ENCODE measurements around the gene COL2A1. TPM values are rescaled to one million over a fixed set of nuclear protein-coding genes. Genes with fewer than 3 reads are reported as not detected.

The COL2A1 gene
- total RNA-seq, 1 donor from 2014 or later = 86.4 TPM

DNA sequence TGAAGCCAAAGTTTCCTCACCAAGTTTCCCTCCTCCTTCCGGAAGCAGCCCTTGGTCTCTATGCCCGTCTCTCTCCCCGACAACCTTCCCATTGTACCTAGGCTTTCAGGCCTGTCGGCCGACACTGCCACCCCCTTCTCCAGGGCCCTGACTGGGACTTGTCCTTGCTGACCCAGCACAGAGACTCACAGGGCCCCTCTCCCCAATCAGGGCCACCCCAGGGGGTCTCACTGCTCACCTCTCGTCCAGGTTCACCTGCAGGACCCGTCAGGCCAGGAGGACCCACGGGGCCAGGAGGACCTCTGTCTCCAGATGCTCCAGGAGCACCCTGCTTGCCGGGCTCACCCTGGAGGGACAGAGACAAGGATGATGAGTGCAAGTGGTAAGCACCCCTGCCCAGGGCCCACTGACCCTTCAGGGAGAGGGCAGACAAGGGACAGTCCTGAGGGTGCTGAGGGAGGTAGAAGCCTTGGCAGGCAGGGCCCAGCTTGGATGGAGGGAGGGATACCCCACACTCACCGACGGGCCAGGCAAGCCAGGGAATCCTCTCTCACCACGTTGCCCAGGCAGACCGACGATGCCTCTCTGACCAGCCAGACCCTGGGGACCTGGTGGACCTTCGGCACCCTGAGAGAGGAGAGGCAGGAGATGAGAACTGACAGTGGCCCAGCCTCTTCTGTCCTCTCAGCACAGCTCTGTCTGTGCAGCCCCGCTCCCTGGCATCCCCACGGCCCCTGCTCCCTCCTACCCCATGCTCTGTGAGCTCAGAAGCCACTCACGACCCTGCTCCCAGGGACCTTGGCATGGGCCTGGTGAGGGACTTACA lies 26.3 kb downstream of the COL2A1 start:
- Mint-ChIP-seq H3K4me1 (peaks cover 9% of the 10 kb centered on the region), H3K36me3 (peaks cover 5% of the 10 kb centered on the region), H3K27ac (no peak overlapping the region), H3K27me3 (ENCODE audit: low read depth) (no peaks in the 10 kb centered on the region), H3K4me3 (no peak overlapping the region), H3K9me3 (no peaks in the 10 kb centered on the region)
- no peak for DNase-seq (ENCODE audit: low spot score in 2 of 2, unreplicated experiment in 2 of 2)
- TF ChIP-seq, protein P1, sequence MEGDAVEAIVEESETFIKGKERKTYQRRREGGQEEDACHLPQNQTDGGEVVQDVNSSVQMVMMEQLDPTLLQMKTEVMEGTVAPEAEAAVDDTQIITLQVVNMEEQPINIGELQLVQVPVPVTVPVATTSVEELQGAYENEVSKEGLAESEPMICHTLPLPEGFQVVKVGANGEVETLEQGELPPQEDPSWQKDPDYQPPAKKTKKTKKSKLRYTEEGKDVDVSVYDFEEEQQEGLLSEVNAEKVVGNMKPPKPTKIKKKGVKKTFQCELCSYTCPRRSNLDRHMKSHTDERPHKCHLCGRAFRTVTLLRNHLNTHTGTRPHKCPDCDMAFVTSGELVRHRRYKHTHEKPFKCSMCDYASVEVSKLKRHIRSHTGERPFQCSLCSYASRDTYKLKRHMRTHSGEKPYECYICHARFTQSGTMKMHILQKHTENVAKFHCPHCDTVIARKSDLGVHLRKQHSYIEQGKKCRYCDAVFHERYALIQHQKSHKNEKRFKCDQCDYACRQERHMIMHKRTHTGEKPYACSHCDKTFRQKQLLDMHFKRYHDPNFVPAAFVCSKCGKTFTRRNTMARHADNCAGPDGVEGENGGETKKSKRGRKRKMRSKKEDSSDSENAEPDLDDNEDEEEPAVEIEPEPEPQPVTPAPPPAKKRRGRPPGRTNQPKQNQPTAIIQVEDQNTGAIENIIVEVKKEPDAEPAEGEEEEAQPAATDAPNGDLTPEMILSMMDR (IDR thresholded peaks at IDR 0.05; ENCODE audit: unreplicated experiment) = no peak

DNA sequence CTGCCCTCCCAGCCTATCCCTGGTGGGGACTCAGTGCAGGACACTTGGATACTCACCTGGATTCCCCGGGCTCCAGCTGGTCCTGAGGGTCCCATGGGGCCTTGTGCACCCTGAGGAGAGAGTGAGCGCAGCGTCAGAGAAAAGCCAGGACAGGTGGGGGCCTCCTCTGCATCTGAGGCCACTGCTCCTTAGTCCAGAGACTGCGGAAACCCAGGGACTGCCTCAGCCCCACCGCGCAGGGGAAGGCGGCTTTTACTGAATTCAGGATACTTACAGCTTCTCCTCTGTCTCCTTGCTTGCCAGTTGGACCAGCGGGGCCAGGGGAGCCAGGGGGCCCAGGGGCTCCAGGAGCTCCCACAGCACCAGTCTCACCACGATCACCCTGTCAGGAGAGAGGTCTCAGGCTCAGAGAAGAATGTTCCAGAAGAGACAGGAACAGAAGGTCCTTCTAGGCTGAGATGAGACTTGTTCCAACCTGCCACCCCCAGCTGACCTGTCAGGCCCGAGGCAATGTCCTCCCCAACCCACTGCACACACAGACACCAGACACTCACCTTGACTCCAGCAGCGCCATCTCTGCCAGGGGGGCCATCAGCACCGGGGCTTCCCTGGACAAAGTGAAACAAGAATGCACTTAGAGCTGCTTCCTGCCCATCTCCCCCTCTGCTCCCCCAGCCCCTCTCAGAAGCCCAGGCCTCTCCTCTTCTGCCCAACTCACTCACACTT lies 27.1 kb downstream of the COL2A1 start:
- no peak for DNase-seq (ENCODE audit: low spot score in 2 of 2, unreplicated experiment in 2 of 2)
- TF ChIP-seq, protein P1 (IDR thresholded peaks at IDR 0.05; ENCODE audit: unreplicated experiment) = no peak
- no peaks in the 10 kb centered on the region for H3K9me3 Mint-ChIP-seq
- H3K27me3 Mint-ChIP-seq (ENCODE audit: low read depth) = no peaks in the 10 kb centered on the region
- no peak overlapping the region for H3K4me3 Mint-ChIP-seq
- peaks cover 9% of the 10 kb centered on the region for H3K36me3 Mint-ChIP-seq
- H3K4me1 Mint-ChIP-seq = peaks cover 9% of the 10 kb centered on the region
- H3K27ac Mint-ChIP-seq = no peak overlapping the region

DNA sequence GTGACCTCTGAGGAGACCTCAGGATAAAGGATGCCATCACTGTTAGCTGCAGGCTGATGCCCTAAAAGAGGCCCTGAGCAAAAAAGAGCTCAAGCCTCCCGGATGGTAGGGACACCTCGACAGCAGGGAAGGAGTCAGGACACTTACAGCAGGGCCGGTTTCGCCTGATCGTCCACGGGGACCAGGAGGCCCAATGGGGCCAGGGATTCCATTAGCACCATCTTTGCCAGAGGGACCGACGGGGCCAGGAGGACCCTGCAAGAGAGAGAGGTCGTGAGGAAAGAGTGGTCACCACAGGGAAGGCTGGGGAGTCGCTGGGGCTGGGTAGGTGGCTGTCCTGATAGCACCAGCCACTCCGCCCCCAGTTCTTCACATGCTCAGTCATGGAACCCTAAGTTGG lies 28.5 kb downstream of the COL2A1 start:
- Mint-ChIP-seq H3K4me1 (peaks cover 9% of the 10 kb centered on the region), H3K4me3 (no peak overlapping the region), H3K27ac (no peak overlapping the region), H3K36me3 (peaks cover 9% of the 10 kb centered on the region), H3K9me3 (no peaks in the 10 kb centered on the region), H3K27me3 (ENCODE audit: low read depth) (no peaks in the 10 kb centered on the region)
- no peak for DNase-seq (ENCODE audit: low spot score in 2 of 2, unreplicated experiment in 2 of 2)
- TF ChIP-seq, protein P1 (IDR thresholded peaks at IDR 0.05; ENCODE audit: unreplicated experiment) = no peak

DNA sequence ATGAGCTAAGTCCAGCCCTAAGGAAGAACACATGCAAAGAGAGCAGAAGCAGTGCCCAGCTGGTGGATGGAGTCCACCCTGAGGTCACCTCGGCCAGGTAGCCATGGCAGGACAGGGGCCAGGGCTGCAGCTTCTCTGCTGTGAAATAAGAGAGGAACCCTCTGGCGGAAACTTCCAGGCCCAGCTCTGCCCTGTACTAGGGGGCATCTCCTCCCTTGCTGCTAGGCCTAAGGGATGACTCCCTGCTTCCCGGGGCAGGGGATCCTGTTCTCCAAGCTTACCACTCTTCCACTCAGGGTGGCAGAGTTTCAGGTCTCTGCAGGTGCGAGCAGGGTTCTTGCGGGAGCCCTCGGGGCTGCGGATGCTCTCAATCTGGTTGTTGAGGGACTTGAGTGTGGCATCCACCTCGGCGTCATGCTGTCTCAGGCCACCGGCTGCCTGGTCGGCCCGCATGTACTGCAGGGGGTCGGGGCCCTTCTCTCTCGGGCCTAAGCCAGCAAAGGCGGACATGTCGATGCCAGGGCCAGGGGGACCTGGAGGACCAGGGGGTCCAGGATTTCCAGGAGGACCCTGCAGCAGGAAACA lies 29.1 kb downstream of the COL2A1 start:
- Mint-ChIP-seq H3K36me3 (peaks cover 6% of the 10 kb centered on the region), H3K27me3 (ENCODE audit: low read depth) (no peaks in the 10 kb centered on the region), H3K4me1 (peaks cover 4% of the 10 kb centered on the region), H3K27ac (no peak overlapping the region), H3K4me3 (no peak overlapping the region), H3K9me3 (no peaks in the 10 kb centered on the region)
- DNase-seq (ENCODE audit: low spot score in 2 of 2, unreplicated experiment in 2 of 2) = no peak
- TF ChIP-seq, protein P1 (IDR thresholded peaks at IDR 0.05; ENCODE audit: unreplicated experiment) = no peak

DNA sequence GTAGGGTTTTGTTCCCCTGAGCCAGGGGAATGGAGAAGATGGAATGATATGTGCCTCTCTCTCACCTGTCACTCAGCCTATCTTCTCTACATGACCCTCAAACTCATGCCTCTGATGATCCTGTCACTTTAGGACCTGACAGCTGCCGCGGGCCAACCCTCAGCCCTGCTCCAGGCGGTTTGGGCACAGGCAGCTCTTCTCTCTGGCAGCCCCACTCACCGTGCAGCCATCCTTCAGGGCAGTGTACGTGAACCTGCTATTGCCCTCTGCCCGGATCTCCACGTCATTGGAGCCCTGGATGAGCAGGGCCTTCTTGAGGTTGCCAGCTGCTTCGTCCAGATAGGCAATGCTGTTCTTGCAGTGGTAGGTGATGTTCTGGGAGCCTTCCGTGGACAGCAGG lies 30.4 kb downstream of the COL2A1 start:
- H3K36me3 Mint-ChIP-seq = peaks cover 8% of the 10 kb centered on the region
- TF ChIP-seq, protein P1 (IDR thresholded peaks at IDR 0.05; ENCODE audit: unreplicated experiment) = no peak
- DNase-seq (ENCODE audit: low spot score in 2 of 2, unreplicated experiment in 2 of 2) = no peak
- H3K4me1 Mint-ChIP-seq = peaks cover 4% of the 10 kb centered on the region
- H3K27ac Mint-ChIP-seq = no peak overlapping the region
- no peak overlapping the region for H3K4me3 Mint-ChIP-seq
- no peaks in the 10 kb centered on the region for H3K9me3 Mint-ChIP-seq
- H3K27me3 Mint-ChIP-seq (ENCODE audit: low read depth) = no peaks in the 10 kb centered on the region
